Mesodermal cell (in vitro differentiated cells): ENCODE data around the gene ACP7.
"Not testable (repeated sequence)": the region's sequence is repeated elsewhere in the genome, so short reads cannot be mapped to it uniquely, and the experiment has no call there.

Experiments used
- H3K27ac ChIP-seq: 2 replicates; pipeline ENCODE4 v1.7.0; 2013; ENCODE audit warnings: mild to moderate bottlenecking, low read depth, low read length, moderate library complexity; ENCODE audit not compliant: severe bottlenecking
- H3K36me3 ChIP-seq: 2 replicates; pipeline ENCODE4 v1.7.1; 2013; ENCODE audit warnings: mild to moderate bottlenecking, low read length, moderate library complexity; ENCODE audit not compliant: control insufficient read depth, insufficient read depth
- H3K4me1 ChIP-seq: one replicate; pipeline ENCODE4 v1.7.1; 2013; ENCODE audit warnings: mild to moderate bottlenecking, low read length; ENCODE audit not compliant: insufficient read depth, control insufficient read depth, poor library complexity, severe bottlenecking
- H3K4me3 ChIP-seq: 2 replicates; pipeline ENCODE4 v1.7.0; 2013; ENCODE audit warnings: low read length, control low read depth, mild to moderate bottlenecking; ENCODE audit not compliant: insufficient read depth, poor library complexity, severe bottlenecking; ENCODE audit errors: extremely low read depth
- H3K9me3 ChIP-seq: 2 replicates; pipeline ENCODE4 v1.7.1; 2013; ENCODE audit warnings: mild to moderate bottlenecking, low read length, moderate library complexity; ENCODE audit not compliant: control insufficient read depth
- WGBS, 2 experiments: methylation state at CpG; one replicate each; pipeline ENCODE4 v1.1.5; 2013; ENCODE audit warnings: missing lambda C conversion rate in 2 of 2; ENCODE audit not compliant: insufficient coverage in 2 of 2; 5-methylcytosine and 5-hydroxymethylcytosine counted together

ACP7 gene

GRCh38 chr19:39054091-39054470 lies 30.1 kb upstream of the ACP7 start:
- WGBS, 2 experiments = 81 to 100% methylated on average over 1 to 2 of the region's 2 CpGs
- Histone ChIP-seq H3K36me3 (no peaks in the 10 kb centered on the region), H3K4me3 (no peak overlapping the region), H3K4me1 (no peaks in the 10 kb centered on the region), H3K27ac (no peak overlapping the region), H3K9me3 (peaks cover 6% of the 10 kb centered on the region)

GRCh38 chr19:39057615-39058014 lies 26.6 kb upstream of the ACP7 start:
- Histone ChIP-seq H3K4me1 (no peaks in the 10 kb centered on the region), H3K36me3 (no peaks in the 10 kb centered on the region), H3K9me3 (peaks cover 6% of the 10 kb centered on the region), H3K27ac (no peak overlapping the region), H3K4me3 (no peak overlapping the region)
- 81 to 86% methylated on average over 3 of the region's 3 CpGs for WGBS, 2 experiments

- Histone ChIP-seq H3K4me3 (no peak overlapping the region), H3K36me3 (no peaks in the 10 kb centered on the region), H3K27ac (no peak overlapping the region), H3K4me1 (no peaks in the 10 kb centered on the region), H3K9me3 (peaks cover 6% of the 10 kb centered on the region)
These were observed 24.9 kb upstream of the ACP7 start for GRCh38 chr19:39059302-39059701.

GRCh38 chr19:39060171-39060570 lies 24.0 kb upstream of the ACP7 start:
- no peak overlapping the region for H3K27ac ChIP-seq
- 79 to 95% methylated on average over 3 of the region's 4 CpGs for WGBS, 2 experiments
- no peak overlapping the region for H3K4me3 ChIP-seq
- no peaks in the 10 kb centered on the region for H3K4me1 ChIP-seq
- no peaks in the 10 kb centered on the region for H3K9me3 ChIP-seq
- H3K36me3 ChIP-seq = no peaks in the 10 kb centered on the region

GRCh38 chr19:39064405-39064804 lies 19.8 kb upstream of the ACP7 start:
- no peaks in the 10 kb centered on the region for H3K36me3 ChIP-seq
- H3K4me3 ChIP-seq = no peak overlapping the region
- 85 to 91% methylated on average over 5 of the region's 6 CpGs for WGBS, 2 experiments
- no peaks in the 10 kb centered on the region for H3K9me3 ChIP-seq
- no peak overlapping the region for H3K27ac ChIP-seq
- no peaks in the 10 kb centered on the region for H3K4me1 ChIP-seq

DNA sequence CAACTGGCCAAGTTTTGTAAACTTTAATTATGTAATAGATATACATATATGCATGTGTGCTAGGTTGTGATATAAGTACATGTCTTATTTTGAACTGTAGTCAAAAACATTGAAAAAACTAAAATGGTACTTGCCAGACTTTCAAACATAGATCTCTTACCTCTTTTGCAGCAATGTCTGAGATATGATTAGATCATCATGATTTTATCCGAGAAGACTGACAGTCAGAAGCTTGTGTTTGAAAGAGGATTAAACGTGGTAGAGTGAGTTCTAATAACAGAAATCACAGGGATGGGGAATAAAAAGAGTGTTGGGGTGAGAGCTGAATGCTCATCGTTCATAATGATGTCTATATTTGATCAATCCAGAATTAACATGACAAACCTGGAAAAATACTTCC lies 18.2 kb upstream of the ACP7 start:
- Histone ChIP-seq H3K4me1 (no peaks in the 10 kb centered on the region), H3K9me3 (no peaks in the 10 kb centered on the region), H3K36me3 (no peaks in the 10 kb centered on the region), H3K27ac (no peak overlapping the region), H3K4me3 (no peak overlapping the region)
- 75 to 80% methylated on average over 1 to 2 of the region's 3 CpGs for WGBS, 2 experiments

GRCh38 chr19:39067104-39067503 lies 17.1 kb upstream of the ACP7 start:
- Histone ChIP-seq H3K4me1 (no peaks in the 10 kb centered on the region), H3K27ac (no peak overlapping the region), H3K4me3 (no peak overlapping the region), H3K9me3 (no peaks in the 10 kb centered on the region), H3K36me3 (no peaks in the 10 kb centered on the region)
- WGBS, 2 experiments = 91 to 95% methylated on average over 3 to 4 of the region's 4 CpGs

DNA sequence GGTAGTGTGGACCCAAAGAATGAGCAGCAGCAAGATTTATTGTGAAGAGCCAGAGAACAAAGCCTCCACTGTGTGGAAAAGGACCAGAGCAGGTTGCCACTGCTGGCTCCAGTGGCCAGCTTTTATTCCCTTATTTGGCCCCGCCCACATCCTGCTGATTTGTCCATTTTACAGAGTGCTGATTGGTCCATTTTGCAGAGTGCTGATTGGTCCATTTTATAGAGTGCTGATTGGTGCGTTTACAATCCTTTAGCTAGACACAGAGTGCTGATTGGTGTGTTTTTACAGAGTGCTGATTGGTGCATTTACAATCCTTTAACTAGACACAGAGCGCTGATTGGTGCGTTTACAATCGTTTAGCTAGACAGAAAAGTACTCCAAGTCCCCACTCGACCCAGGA lies 15.9 kb upstream of the ACP7 start:
- 83 to 85% methylated on average over 5 of the region's 6 CpGs for WGBS, 2 experiments
- H3K36me3 ChIP-seq, H3K4me3 ChIP-seq, H3K9me3 ChIP-seq, H3K4me1 ChIP-seq, H3K27ac ChIP-seq: not testable (repeated sequence)

GRCh38 chr19:39070888-39071287 lies 13.3 kb upstream of the ACP7 start:
- WGBS, 2 experiments = 74 to 83% methylated on average over 2 to 5 of the region's 5 CpGs
- no peak overlapping the region for H3K4me3 ChIP-seq
- H3K4me1 ChIP-seq = peaks cover 9% of the 10 kb centered on the region
- H3K36me3 ChIP-seq = no peaks in the 10 kb centered on the region
- no peaks in the 10 kb centered on the region for H3K9me3 ChIP-seq
- no peak overlapping the region for H3K27ac ChIP-seq

GRCh38 chr19:39074205-39074692 lies 9.9 kb upstream of the ACP7 start:
- H3K4me3 ChIP-seq = no peak overlapping the region
- no peaks in the 10 kb centered on the region for H3K9me3 ChIP-seq
- WGBS, 2 experiments = 76% methylated on average over 2 of the region's 3 CpGs; no CpG with 5 or more reads in 1 of the 2 experiments
- no peak overlapping the region for H3K27ac ChIP-seq
- no peaks in the 10 kb centered on the region for H3K36me3 ChIP-seq
- H3K4me1 ChIP-seq = peaks cover 9% of the 10 kb centered on the region

GRCh38 chr19:39074942-39075341 lies 9.2 kb upstream of the ACP7 start:
- WGBS, 2 experiments = 88 to 100% methylated on average over 2 to 3 of the region's 6 CpGs
- no peak overlapping the region for H3K4me3 ChIP-seq
- H3K27ac ChIP-seq = no peak overlapping the region
- peaks cover 9% of the 10 kb centered on the region for H3K4me1 ChIP-seq
- no peaks in the 10 kb centered on the region for H3K36me3 ChIP-seq
- no peaks in the 10 kb centered on the region for H3K9me3 ChIP-seq
